Measurements from ENCODE around the gene NUP210.

The NUP210 gene

DNA sequence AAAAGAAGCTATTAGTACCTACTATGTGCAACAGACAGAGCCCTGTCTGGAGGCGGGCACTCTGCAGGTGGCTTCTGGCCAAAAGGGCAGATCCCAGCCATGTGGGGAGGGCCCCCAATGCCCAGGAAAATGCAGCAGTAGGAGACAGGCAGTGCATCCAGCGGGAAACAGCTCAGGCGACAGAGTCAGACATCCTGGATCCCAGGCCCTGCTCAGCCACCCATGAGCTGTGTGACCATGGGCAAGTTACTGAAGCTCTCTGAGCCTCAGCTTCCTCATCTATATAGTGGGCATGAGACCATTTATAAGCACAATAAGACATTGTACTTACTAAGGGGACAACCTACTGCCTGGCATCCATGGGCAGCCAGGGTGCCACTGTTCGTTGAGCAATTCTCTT is 25.8 kb downstream of the NUP210 start:
- ATAC-seq (ENCODE audit: insufficient read depth, low read depth) (no peak), DNase-seq (no peak)
- TF ChIP-seq, protein P1, sequence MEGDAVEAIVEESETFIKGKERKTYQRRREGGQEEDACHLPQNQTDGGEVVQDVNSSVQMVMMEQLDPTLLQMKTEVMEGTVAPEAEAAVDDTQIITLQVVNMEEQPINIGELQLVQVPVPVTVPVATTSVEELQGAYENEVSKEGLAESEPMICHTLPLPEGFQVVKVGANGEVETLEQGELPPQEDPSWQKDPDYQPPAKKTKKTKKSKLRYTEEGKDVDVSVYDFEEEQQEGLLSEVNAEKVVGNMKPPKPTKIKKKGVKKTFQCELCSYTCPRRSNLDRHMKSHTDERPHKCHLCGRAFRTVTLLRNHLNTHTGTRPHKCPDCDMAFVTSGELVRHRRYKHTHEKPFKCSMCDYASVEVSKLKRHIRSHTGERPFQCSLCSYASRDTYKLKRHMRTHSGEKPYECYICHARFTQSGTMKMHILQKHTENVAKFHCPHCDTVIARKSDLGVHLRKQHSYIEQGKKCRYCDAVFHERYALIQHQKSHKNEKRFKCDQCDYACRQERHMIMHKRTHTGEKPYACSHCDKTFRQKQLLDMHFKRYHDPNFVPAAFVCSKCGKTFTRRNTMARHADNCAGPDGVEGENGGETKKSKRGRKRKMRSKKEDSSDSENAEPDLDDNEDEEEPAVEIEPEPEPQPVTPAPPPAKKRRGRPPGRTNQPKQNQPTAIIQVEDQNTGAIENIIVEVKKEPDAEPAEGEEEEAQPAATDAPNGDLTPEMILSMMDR (IDR thresholded peaks at IDR 0.05; ENCODE audit: borderline replicate concordance, extremely low read depth, low read length, poor library complexity, severe bottlenecking), result no peak
- TF ChIP-seq EZH2 (IDR thresholded peaks at IDR 0.05; ENCODE audit: borderline replicate concordance, low read depth, low read length, severe bottlenecking), result no peak
- H3K4me2 ChIP-seq (ENCODE audit: insufficient read depth, low read length), result no peak overlapping the region
- H3K36me3 ChIP-seq (ENCODE audit: insufficient read depth, low read length), result peaks cover 98% of the 10 kb centered on the region
- H3K27me3 ChIP-seq (ENCODE audit: insufficient read depth, low read length, poor library complexity), result no peaks in the 10 kb centered on the region
- no peaks in the 10 kb centered on the region for H3K4me1 ChIP-seq (ENCODE audit: insufficient read depth, low read length)
- peaks cover 47% of the 10 kb centered on the region for H3K79me2 ChIP-seq (ENCODE audit: insufficient read depth, low read length)
- no peak overlapping the region for H2AFZ ChIP-seq (ENCODE audit: low read depth, low read length)
- no peak overlapping the region for H3K9ac ChIP-seq (ENCODE audit: low read depth, low read length)
- no peaks in the 10 kb centered on the region for H3K9me3 ChIP-seq (ENCODE audit: insufficient read depth, low read length, severe bottlenecking)
- no peak overlapping the region for H3K4me3 ChIP-seq (ENCODE audit: low read depth in 1 of 2, low read length in 2 of 2)
- H4K20me1 ChIP-seq (ENCODE audit: insufficient read depth, low read length), result peaks cover 67% of the 10 kb centered on the region
- H3K27ac ChIP-seq (ENCODE audit: low read length), result no peak overlapping the region

GRCh38 chr3:13393427-13394360 is 26.4 kb downstream of the NUP210 start:
- H3K27me3 ChIP-seq (ENCODE audit: insufficient read depth, low read length, poor library complexity), result no peaks in the 10 kb centered on the region
- H3K4me3 ChIP-seq (ENCODE audit: low read depth in 1 of 2, low read length in 2 of 2), result no peak overlapping the region
- H3K27ac ChIP-seq (ENCODE audit: low read length), result no peak overlapping the region
- DNase-seq (no peak), ATAC-seq (ENCODE audit: insufficient read depth, low read depth) (no peak)
- TF ChIP-seq EZH2 (IDR thresholded peaks at IDR 0.05; ENCODE audit: borderline replicate concordance, low read depth, low read length, severe bottlenecking), result no peak
- TF ChIP-seq, protein P1 (IDR thresholded peaks at IDR 0.05; ENCODE audit: borderline replicate concordance, extremely low read depth, low read length, poor library complexity, severe bottlenecking), result no peak
- peaks cover 41% of the 10 kb centered on the region for H3K79me2 ChIP-seq (ENCODE audit: insufficient read depth, low read length)
- no peaks in the 10 kb centered on the region for H3K9me3 ChIP-seq (ENCODE audit: insufficient read depth, low read length, severe bottlenecking)
- no peaks in the 10 kb centered on the region for H3K4me1 ChIP-seq (ENCODE audit: insufficient read depth, low read length)
- H3K9ac ChIP-seq (ENCODE audit: low read depth, low read length), result no peak overlapping the region
- peaks cover 99% of the 10 kb centered on the region for H3K36me3 ChIP-seq (ENCODE audit: insufficient read depth, low read length)
- peaks cover 70% of the 10 kb centered on the region for H4K20me1 ChIP-seq (ENCODE audit: insufficient read depth, low read length)
- no peak overlapping the region for H2AFZ ChIP-seq (ENCODE audit: low read depth, low read length)
- no peak overlapping the region for H3K4me2 ChIP-seq (ENCODE audit: insufficient read depth, low read length)

GRCh38 chr3:13391308-13391707 is 28.8 kb downstream of the NUP210 start:
- DNase-seq, result peak; percentile 16

More at GRCh38 chr3:13391308-13391707, 28.8 kb downstream of the NUP210 start:
- no peak overlapping the region for H3K9ac ChIP-seq (ENCODE audit: low read depth, low read length)
- peaks cover 57% of the 10 kb centered on the region for H4K20me1 ChIP-seq (ENCODE audit: insufficient read depth, low read length)
- no peaks in the 10 kb centered on the region for H3K27me3 ChIP-seq (ENCODE audit: insufficient read depth, low read length, poor library complexity)
- H3K4me3 ChIP-seq (ENCODE audit: low read depth in 1 of 2, low read length in 2 of 2), result no peak overlapping the region
- no peaks in the 10 kb centered on the region for H3K4me1 ChIP-seq (ENCODE audit: insufficient read depth, low read length)
- TF ChIP-seq, protein P1 (IDR thresholded peaks at IDR 0.05; ENCODE audit: borderline replicate concordance, extremely low read depth, low read length, poor library complexity, severe bottlenecking), result peak; percentile 47
- TF ChIP-seq EZH2 (IDR thresholded peaks at IDR 0.05; ENCODE audit: borderline replicate concordance, low read depth, low read length, severe bottlenecking), result no peak
- no peak overlapping the region for H3K4me2 ChIP-seq (ENCODE audit: insufficient read depth, low read length)
- no peak overlapping the region for H2AFZ ChIP-seq (ENCODE audit: low read depth, low read length)
- peaks cover 100% of the 10 kb centered on the region for H3K36me3 ChIP-seq (ENCODE audit: insufficient read depth, low read length)
- no peaks in the 10 kb centered on the region for H3K9me3 ChIP-seq (ENCODE audit: insufficient read depth, low read length, severe bottlenecking)
- ATAC-seq (ENCODE audit: insufficient read depth, low read depth), result peak; percentile 33; the same call in 1 of the 3 replicates
- H3K79me2 ChIP-seq (ENCODE audit: insufficient read depth, low read length), result peaks cover 24% of the 10 kb centered on the region
- H3K27ac ChIP-seq (ENCODE audit: low read length), result peak overlapping the region; percentile 42; the same call in 1 of the 2 replicates
